ENCODE results near the gene LCORL.
A peak's percentile ranks its signal among the peaks of the same experiment; 100 is the strongest.
"Not testable (repeated sequence)": the region's sequence is repeated elsewhere in the genome, so short reads cannot be mapped to it uniquely, and the experiment has no call there.

Gene LCORL

DNA sequence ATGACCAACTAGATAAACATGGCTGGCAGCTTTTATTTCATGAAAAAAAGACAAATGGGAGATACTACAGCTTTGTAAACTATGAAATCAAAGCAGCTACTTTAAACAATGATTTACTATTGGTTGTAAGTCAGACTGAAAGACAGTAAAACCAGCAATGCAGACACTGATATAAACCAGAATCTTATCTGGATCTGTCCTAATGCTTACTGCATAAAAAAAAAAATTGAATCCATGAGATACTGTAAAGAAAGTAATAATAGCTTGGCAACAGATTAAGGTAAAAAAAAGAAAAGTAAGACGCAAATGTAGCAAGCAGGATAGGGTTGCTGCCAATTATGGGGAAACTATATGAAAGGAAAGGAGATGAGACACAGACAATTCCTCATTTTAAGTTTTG, 7.3 kb downstream of the LCORL start:
- DNase-seq, result no peak

DNA sequence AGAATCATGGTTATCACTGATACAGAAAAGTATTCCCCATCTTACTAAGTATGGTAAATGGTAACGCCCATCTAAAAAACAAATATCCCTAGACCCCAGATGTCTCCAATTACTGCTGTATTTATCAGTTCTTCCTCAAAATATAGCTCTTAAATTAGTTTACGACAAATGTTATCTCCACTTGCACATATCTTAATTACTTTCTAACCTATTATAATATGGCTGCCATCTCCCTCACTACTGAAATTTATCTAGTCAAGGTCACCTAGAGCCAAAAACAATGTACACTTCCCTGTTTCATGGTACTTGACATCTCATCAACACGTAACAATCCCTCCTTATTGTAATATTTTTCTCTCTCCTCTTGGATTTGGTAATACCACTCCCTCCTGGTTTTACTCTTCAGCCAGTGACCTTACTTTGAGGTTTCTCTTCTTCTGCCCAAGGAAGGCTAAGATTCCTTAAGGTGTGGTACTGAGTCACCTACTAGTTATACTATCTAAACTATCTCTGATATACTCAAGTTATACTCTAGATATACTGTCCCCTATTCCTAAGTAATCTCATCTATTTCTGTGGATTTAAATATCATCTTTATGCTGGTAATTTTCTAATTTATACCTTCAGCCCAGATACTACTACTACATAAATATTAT, 8.6 kb downstream of the LCORL start:
- DNase-seq, result no peak

DNA sequence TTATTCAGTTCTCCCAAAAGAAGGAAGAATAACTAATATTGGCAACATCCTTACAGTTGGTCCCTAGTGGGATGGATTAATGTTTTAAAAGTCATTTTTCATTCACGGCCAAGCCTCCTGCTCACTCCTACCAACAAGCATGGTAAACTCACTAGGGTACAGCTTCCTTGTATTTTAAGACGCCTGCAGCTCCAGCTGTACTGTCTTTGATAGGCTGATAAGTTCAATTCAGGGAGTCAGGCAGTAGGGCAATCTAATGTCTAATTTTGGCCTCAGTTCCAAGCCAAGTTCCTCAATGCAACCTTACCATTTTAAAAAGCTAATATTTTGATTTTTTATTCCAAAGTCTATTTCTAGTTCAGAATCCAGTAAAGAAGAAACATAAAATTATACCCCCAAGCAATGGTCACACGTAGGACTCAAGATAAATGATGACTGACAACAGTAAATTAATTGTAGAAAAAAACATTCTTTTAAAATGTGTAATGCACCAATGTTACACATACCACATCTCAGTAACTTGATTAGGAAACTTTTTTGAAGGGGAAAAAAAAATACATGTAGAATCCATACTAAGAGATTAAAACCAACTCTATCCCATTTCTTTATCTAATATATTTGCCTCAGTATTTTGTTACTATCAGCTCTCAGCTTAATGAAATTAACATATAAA, 9.3 kb downstream of the LCORL start:
- DNase-seq, result no peak

DNA sequence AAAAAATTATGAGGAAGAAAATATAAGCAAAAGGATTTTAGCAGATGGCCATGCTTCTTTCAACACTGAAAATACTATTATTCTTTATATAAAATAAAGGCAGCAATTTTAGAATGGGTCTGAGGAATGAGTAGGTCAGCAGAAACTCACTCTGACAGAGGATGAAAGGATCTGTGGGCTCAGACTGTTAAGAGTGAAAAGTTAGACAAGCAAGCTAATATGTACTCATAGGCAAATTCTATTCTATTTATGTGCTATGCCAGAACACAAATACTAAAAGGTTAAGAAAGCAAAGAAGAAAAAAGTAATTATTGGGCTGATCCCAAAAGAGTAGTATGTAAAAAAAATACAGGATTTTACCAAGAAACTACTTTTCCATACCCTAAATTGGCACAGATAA, 13.9 kb downstream of the LCORL start:
- no peak for DNase-seq

DNA sequence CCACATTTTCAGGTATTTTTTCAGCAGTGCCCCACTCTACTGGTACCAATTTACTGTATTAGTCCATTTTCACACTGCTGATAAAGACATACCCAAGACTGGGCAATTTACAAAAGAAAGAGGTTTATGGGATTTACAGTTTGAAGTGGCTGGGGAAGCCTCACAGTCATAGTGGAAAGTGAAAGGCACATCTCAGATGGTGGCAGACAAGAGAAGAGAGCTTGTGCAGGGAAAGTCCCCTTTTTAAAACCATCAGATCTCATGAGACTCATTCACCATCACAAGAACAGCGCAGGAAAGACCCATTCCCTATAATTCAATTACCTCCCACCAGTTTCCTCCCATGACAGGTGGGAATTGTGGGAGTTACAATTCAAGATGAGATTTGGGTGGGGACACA, 15.1 kb downstream of the LCORL start:
- not testable (repeated sequence) for DNase-seq

DNA sequence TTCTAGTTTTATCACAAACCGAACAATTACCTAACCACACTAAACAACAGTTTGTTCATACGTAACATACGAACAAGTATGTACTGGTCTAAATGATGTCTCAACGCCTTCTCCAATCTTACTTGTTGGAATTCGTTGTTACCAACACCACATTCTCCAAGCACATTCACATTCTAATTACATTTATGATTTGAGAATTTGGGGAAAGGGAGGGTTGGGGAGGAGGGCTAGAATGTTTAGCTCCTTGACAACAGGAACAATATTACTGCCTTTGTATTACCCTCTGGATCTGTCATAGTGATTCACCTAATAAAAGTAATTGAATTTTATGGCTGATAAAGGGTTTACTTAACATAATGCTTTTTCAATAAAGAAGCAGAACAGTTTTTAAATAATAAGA, 24.4 kb downstream of the LCORL start:
- DNase-seq, result no peak

DNA sequence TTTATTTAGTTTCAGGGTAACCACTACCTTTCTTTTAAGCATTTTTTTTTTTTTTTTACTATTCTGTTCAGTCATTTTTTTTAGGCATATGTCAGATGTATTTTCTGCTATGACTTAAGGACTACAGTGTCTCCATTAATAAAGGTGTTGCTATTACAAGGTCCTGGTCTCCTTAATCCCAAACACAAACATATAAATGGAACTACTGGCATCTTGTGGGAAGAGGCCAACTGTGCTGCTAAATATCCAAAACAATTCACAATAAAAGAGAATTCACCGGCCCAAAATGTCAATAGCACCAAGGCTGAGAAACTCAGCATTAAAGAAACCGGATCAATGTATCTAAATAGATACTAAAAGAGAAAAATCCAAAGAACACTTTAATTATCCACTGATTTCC, 26.4 kb downstream of the LCORL start:
- DNase-seq, result no peak

DNA sequence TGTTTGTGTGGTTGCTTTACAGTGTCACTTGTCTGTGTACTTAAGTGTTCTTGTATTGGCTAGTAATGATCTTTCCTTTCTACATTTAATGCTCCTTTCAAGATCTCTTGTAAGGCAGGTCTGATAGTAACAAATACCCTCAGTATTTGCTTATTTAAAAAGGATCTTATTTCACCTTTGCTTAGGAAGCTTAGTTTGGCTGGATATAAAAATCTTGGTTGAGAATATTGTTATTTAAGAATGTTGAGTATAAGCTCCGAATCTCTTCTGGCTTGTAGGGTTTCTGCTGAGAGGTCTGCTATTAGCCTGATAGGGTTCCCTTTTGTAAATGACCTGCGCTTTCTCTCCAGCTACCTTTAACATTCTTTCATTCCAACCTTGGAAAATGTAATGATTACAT, 35.7 kb downstream of the LCORL start:
- no peak for DNase-seq

DNA sequence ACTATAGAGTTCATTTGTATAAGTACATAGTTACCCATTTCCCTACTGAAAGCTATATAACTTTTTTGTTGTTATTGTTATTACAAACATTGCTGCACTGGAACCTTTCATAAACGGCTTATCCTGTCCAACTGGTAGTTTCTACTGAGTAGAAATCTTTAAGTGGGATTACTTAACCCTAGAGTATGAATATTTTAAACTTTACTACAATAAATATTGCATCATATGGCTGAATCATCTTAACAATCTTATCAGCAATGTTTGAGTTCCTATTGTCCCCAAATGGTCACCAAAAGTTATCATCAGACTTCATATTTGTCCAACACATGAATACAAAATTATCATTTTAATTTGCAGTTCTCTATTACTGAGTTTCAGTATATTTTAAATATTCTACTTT, 40.5 kb downstream of the LCORL start:
- DNase-seq, result peak; percentile 20

DNA sequence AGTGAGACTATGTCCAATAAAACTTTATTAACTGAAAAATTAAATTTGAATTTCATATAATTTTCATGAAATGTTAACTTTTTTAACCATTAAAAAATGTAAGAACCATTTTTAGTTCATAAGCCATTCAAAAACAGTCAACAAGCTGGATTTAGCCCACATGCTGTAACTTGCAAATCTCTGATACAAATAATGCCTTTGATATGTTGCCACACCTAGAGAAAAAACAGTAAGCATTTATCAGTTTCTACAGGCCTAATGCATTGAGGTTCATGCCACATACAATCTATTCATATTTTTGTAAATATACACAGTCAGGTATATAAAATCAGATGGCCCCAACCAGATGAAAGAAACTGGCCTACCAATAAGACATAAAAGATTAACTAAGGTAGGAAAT, 52.8 kb downstream of the LCORL start:
- no peak for DNase-seq

DNA sequence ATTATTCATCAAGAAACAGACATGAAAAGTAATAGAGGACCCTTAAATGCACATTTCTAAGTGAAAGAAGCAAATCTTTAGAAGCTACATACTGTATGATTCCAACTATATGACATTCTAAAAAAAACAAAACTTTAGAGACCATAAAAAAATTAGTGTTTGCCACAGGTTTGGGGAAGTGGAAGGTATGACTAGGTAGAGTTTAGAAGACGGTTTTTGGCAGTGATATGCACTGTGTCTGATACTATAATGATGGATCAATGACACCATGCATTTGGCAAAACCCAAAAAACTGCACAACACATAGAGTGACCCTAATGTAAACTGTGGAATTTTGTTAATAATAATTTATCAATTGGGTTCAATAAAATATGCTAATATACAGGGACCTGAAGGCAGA, 54.5 kb downstream of the LCORL start:
- no peak for DNase-seq

DNA sequence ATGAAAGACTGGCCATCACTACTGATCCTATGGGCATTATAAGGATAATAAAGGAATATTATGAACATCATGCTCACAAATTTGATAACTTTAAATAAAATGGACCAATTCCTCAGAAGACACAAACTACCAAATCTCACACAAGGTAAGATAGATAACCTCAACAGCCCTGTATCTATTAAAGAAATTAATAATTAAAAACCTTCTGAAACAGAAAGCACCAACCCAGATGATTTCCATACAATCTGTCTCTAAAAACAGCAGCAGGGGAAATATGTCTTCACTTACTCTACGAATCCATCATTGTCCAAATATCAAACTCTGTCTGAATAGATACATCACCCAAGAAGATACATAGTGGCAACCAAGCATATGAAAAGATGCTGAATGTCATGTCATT, 55.2 kb downstream of the LCORL start:
- no peak for DNase-seq

DNA sequence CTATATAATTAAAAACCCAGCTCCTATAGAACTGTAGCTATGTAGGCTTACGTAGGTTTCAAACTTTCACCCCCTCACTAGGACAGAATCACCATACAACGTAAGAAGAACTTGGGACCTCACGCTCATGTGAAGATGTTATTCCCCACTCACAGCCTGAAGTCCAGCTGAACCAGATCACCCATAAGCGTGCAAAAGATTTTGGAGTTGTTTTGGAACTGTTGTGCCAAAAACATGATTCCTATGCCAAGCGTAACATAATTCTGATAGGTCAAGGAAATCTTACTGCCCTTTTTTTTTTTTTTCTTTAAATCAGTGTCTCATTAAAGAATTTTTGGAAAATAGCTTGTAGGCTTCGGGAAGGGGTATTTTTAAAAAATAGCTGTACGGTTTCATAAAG, 57.0 kb downstream of the LCORL start:
- no peak for DNase-seq

DNA sequence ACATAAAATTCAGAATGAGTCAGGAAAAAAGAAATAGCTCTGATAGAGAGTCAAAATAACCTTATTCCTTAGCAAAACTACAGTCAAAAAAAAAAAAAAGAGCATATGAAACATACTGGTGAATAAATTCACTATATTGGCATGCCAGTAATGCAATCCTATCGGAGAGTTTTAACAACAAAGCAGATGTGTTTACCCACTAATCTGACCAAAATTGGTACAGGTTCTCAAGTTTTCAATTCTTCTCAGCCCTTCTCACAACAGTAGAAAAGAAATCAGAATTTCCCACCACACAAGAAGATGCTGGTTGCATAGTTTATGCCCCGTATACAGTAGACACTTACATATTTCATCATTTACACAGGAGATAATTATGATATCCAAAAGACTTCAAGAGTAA, 59.4 kb downstream of the LCORL start:
- DNase-seq, result no peak

DNA sequence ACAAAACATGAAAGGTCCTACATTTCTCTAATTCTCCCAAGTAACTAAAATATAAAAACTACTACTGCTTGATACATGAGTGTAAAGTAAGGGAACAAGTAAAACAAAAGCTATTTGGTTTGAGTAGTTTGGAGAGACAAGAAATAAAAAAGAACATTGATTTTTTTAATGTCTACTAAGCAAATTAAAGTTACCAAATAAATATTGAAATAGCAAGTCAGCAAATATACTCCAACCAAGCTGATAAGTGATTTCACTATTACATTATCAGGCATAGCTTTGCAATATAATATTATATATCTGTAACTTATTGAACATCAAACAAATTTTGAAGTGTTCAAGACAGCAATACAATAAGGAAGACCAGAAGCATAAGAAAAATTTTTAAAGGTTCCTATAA, 60.3 kb downstream of the LCORL start:
- no peak for DNase-seq

DNA sequence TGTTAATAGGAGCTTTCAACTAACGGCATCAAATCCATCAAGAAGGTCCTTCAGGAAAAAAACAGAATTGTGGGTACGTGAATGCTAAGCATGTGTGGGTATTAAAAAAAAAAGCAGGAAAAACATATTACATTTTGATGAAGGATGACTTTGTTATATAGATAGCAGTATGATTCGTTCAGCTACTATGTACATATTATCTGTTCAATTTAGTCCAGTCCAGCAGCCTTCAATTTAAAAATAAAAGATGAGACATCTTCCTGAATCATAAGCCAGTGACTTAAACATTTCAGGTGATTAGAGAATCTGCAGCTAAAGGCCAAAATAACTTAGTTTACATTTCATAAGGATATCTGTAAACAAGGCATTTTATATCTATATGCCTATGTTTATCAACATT, 63.4 kb downstream of the LCORL start:
- DNase-seq, result no peak

DNA sequence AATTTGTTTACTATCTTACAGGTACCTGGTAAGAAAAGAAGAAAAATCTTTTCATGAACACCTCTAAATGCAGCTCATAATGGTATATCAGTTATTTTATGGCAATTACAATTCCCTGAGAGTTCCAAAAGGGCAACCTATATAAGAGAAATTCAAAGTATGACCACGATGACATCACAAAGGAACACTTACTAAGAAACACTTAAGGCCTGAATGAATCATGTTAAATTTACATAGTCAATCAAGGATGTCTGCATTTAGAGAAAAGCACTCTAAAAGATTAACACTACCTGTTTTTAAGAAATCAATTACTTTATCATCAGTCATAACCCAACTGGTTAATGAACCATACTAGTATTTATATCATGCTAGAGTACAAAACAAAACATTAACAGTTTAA, 63.9 kb downstream of the LCORL start:
- DNase-seq, result peak; percentile 18

DNA sequence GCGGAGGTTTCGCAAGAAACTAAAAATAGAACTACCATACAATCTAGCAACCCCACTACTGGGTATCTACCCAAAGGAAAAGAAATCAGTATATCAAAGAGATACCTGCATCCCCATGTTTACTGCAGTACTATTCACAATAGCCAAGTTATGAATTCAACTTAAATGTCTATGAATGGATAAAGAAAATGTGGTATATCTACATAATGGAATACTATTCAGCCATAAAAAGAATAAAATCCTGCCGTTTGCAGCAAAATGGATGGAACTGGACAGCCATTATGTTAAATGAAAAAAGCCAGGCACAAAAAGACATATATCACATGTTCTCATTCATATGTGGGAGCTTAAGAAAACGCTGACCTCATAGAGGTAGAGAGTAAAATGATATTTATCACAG, 65.3 kb downstream of the LCORL start:
- no peak for DNase-seq

DNA sequence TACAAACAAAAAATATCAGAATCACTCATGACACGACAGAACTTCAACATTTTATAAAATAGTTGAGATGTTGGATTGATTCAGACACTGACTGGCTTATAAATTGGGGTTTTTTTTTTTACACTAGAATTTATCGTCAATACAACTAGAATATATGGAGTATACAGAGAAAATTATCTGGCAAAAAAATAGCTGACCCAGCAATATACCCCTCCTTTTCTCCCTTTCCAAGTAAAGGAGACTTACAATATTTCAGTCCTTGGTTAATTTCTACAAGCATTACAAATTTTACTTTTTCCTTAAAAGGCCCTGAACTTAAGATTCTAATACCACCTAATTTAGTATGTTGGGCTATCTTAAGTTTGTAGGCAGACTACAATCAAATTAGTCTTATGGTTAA, 76.3 kb downstream of the LCORL start:
- no peak for DNase-seq

DNA sequence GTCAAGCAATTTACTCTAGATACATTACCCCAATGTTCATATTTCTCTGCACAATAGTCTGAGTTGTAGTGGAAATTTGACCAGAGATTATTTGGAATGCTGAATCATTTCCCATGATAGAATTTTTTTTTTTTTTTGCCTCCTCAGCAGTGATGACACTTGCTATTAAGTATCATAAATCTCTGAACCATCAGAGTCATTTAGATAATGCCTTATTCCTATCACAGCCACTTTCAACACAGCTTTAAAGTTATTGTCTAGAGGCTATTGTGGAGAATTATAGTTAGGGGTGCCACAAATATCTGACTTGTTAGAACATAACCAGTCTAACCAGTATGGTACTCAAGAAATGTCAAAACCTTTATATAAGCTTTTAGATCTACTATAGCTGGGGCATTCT, 79.8 kb downstream of the LCORL start:
- no peak for DNase-seq

DNA sequence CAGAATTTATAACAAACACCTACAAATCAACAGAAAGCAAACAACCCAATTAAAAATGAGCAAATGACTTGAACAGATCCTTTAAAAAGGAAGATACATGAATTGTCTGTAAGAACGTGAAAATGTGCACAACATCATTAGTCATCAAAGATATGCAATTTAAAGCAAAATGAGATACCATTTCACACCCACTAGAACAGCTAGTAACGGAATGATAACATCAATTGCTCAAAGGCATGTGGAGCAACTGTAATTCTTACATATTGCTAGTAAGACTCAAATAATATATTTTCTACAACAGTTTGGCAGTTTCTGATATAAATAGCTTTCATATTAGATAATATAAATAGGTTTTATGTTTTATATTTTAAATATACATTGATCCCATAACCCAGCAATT, 82.5 kb downstream of the LCORL start:
- no peak for DNase-seq

DNA sequence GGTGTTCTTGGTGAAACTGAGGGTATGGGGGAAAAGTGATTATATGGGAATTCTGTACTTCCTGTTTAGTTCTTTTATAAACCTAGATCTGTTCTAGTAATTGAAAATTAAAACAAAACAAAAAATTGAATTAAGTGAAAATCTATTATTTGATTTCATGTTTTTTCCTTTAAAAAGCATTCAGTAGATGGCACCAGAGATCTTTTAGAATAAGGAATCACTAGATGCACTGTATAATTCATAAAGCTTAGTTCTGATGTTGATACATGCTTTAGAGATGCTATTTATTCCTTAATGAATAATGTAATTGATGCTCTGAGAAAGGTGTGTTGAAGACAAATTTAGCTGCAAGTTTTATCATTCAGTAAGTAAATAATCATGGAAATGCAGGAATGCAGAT, 87.3 kb downstream of the LCORL start:
- DNase-seq, result no peak

DNA sequence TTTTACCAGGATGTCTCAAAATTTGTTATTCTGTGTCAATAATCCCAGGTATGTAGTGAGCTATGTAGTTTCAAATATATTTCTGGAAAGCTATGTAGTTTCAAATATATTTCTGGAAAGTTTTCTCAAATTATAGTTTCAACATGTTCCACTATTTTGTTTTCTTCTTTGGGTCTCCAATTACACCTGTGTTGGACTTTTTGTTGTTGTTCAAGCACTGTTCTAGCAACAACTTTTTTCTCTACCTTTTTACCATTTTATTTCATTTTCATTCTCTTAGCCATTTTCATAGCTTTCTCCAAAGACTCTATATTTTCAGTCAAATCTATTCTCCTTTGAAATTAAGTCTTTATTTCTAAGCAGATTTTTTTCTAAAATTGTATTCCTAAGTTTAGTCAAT, 88.4 kb downstream of the LCORL start:
- no peak for DNase-seq

DNA sequence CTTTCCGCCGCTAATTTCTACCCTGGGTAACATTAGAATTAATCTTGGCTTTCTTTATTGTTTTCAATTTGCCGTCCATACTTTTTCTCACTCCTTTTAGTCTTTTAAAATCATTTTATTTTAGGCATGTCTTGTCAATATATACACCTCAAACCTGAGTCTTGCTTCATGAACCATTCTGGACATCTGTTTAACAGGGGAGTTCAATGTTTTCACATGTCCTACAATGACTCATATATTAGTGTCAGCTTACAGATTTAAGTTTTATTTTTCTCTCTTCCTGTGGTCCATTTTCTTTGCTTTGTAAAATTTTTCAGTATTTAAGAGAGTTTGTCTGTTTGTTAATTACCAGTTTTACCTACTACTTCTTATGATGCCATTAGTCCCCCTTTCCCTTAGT, 89.5 kb downstream of the LCORL start:
- DNase-seq, result peak; percentile 32

DNA sequence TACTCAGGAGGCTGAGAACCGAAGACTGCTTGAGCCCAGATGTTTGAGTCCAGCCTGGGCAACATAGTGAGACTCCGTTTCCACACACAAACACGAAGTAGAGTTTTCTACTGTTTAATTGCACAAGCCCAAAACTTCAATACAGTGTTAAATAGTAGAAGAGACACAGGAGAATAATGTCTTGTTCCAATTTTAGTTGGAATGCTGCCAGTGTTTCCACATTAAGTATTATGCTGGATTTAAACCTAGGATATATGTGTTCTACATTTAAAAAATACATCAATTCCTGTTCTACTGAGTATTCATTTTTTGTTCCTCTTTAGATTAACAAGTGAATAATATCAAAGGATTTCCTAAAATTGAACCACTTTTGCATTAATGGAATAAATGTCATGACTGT, 91.3 kb downstream of the LCORL start:
- DNase-seq, result no peak
